ENCODE data around the gene SYNE3.

The SYNE3 gene

GRCh38 chr14:95487669-95488084 is 28.8 kb downstream of the SYNE3 start:
- DNase-seq = no peak

GRCh38 chr14:95486875-95487668 is 29.4 kb downstream of the SYNE3 start:
- DNase-seq = no peak

DNA sequence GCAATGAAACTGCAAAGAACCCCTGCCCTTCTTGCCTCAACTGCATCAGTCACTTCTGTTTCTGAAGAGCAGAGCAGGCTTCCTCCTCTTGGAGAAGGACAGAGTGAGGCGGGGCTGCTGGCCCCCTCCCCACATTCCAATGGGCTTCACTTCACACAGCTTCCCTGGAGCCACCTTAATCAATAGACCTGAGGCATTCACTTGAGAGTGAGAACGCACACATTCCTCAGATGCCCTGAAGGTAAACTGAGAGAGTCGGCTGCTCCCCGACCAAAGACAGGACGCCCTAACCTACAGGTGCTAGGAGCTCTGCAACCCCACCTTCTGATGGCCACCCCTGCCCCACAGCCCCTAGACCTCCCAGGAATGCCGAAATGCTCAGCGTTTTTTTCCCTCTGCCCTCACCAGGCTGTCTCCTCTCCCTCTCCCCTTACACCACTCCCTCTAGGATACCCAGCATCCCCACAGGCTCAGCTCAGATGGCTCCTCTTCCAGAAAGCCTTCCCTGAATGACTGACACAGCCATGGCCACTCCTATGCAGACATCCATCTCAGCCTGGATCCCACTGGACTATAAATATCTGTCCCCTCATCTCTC is 31.1 kb downstream of the SYNE3 start:
- DNase-seq = no peak

GRCh38 chr14:95484296-95484695 is 32.2 kb downstream of the SYNE3 start:
- DNase-seq = no peak

GRCh38 chr14:95483309-95484165 is 32.9 kb downstream of the SYNE3 start:
- DNase-seq = no peak

- DNase-seq = no peak
These were observed 33.7 kb downstream of the SYNE3 start for GRCh38 chr14:95482627-95483308.

- no peak for DNase-seq
These were observed 34.9 kb downstream of the SYNE3 start for GRCh38 chr14:95481391-95482022.

GRCh38 chr14:95480887-95481226 is 35.6 kb downstream of the SYNE3 start:
- no peak for DNase-seq

GRCh38 chr14:95480109-95480886 is 36.2 kb downstream of the SYNE3 start:
- peak; percentile 80 for DNase-seq

GRCh38 chr14:95479494-95479893 is 37.0 kb downstream of the SYNE3 start:
- no peak for DNase-seq

DNA sequence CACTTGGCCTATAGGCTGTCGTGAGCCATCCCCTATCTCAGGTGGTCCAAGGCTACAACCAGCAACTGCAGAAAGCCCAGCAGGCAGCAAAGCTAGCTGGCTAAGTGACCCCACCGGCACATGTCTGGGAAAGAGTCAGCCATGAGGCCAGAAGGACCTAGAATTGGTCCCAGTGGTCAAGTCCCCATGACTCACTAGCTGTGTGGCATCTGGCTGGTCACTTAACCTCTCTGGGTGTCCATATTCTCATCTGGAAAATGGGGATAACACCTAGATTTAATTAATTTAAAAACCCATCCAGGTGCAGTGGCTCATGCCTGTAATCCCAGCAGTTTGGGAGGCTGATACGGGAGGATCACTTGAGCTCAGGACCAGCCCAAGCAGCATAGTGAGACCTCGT is 37.6 kb downstream of the SYNE3 start:
- DNase-seq = no peak

GRCh38 chr14:95478309-95478708 is 38.1 kb downstream of the SYNE3 start:
- DNase-seq = no peak

- DNase-seq = no peak
These were observed 38.8 kb downstream of the SYNE3 start for GRCh38 chr14:95477411-95478269.

- DNase-seq = no peak
These were observed 39.7 kb downstream of the SYNE3 start for GRCh38 chr14:95476747-95477146.

DNA sequence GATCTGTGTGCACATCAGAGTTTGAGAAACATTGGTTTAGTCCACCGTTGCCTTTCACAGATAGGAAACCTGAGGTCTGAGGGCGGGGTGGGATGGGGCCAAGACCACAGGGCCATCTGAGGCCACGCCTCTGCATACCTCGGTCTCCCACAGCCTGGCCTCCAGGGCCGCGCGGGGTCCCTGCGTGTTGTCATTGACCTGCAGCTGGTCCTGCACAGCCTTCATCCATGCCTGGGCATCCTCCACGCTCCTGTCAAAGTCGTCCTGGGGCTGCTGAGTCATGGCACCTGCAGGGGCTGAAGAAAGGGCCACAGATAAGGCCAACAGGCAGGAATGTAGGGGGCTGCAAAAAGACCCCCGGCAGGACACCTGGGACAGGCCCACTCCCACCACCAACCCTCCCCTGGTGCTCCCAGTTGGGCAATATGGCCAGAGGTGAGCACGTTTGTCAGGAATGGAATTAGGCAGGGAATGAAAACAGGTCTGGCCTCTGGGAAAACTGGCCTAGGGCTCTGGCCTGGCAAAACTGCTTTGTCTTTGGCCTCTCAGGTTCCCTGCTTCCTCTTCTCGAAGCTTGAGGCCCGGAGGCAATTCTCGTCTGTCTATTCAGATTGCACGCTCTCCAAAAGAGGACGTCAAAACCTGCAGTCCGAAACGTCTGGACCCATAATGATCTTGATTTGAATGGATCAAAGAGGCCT is 40.8 kb downstream of the SYNE3 start:
- no peak for DNase-seq

- DNase-seq = no peak
These were observed 41.5 kb downstream of the SYNE3 start for GRCh38 chr14:95474941-95475340.

DNA sequence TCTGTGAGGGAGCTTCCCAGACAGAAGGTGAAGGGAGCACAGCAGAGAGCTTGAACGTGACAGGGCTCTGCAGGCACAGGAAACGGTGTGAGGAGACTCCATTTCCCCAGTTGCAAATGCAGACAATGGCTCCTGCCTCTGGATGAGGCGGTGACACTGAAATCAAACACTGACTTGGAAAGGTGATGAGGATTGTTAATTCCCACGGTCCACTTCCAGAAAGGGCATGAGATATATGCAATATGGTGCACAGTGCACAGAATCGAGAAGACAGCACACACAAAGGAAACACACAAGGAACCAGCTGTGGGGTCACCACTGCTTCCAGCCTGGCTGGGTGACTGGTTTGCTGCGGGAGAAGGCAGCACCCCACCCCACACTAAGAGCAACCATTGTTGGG is 42.0 kb downstream of the SYNE3 start:
- no peak for DNase-seq

DNA sequence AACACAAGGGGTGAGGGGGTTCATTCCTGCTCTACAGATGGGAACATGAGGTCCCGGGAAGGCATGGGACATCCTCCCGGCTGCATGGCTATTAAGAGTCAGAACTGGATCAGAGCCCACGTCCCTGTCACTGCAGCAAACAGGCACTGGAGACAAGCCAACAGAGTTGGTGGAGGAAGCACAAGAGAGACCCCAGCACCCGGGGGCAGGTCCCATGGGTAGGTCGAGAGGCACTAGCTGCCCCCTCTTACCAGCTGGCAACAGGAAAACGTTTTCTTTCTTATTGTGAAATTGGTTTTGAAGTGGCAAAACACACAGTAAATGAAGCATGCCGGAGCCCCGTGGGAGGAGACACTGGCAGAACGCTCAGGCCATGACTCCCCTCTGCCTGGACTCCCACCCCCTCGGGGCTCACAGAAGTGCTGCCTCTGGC is 43.6 kb downstream of the SYNE3 start:
- DNase-seq = no peak

GRCh38 chr14:95471476-95471875 is 45.0 kb downstream of the SYNE3 start:
- no peak for DNase-seq

DNA sequence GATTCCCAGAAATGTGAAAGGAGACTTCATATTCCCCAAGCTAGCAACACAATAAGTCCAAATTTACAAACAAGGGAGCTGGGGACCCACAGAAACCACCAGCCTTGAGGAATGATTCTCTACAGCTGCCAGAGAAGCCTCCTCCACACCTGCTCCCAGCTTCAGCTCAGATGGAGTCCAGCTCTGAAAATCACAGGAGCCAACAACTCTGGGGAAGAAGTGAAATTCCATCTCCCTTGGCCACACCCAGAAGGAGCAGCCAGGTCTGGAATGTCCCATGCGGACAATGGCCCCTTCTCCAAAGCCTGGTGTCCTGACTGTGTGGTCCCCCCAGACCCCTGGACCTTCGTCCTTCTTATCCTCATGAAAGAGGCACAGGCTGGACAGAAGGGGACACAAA is 45.4 kb downstream of the SYNE3 start:
- no peak for DNase-seq

Data from activated CD8-positive, alpha-beta memory T cell treated with anti-CD3 and anti-CD28 coated beads for 24 hours (primary cell).